ENCODE measurements around the gene C11orf21. TPM values are rescaled to one million over a fixed set of nuclear protein-coding genes. Genes with fewer than 3 reads are reported as not detected.

C11orf21 gene
- total and polyA plus RNA-seq, 2 donors (not counting 1 experiment from before 2014, with no cell fraction given) = under 0.01 TPM; not detected in 1

DNA sequence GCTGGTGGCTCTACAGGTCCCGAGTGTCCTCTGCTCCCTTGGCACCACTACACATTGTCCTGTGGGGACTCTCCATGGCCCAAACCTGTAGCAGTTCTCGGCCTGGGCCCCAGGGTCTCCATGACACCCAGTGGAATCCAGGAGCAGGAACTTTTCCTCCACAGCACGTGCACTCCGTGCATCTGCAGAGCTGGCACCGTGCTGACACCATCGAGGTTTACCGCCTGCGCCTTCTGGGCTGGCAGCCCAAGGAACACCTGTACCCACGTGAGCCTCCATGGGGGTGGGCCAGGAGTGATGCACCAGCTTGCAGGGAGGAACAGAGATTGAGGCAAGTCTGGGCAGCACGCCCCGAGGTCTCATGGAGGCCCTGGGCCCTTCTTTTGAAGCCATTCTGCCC is 25.3 kb upstream of the C11orf21 start:
- Histone ChIP-seq H3K27ac (ENCODE audit: insufficient read depth, low read length) (no peak overlapping the region), H2AFZ (ENCODE audit: low read length) (no peak overlapping the region), H4K20me1 (ENCODE audit: control insufficient read depth, extremely low read depth, insufficient read depth, low read length) (no peaks in the 10 kb centered on the region), H3K27me3 (ENCODE audit: control insufficient read depth, insufficient read depth, low read length) (no peaks in the 10 kb centered on the region), H3K4me3 (replicated peaks in 1 of 4; ENCODE audit: control extremely low read depth in 1 of 4, insufficient read depth in 1 of 4, low read depth in 3 of 4, low read length in 4 of 4) (no peak overlapping the region), H3K4me2 (ENCODE audit: extremely low read depth, insufficient read depth, low read length) (no peak overlapping the region), H3K4me1 (ENCODE audit: control insufficient read depth, extremely low read depth, insufficient read depth, low read length) (no peaks in the 10 kb centered on the region), H3K9me3 (ENCODE audit: control insufficient read depth, insufficient read depth, low read depth, low read length) (no peaks in the 10 kb centered on the region), H3K9ac (ENCODE audit: insufficient read depth, low read length) (no peak overlapping the region), H3K36me3 (ENCODE audit: control insufficient read depth, insufficient read depth, low read length) (no peaks in the 10 kb centered on the region), H3K79me2 (ENCODE audit: control insufficient read depth, insufficient read depth, low read length) (no peaks in the 10 kb centered on the region)
- no peak for DNase-seq (ENCODE audit: low read depth in 2 of 2)
- TF ChIP-seq EZH2 (IDR thresholded peaks at IDR 0.05; ENCODE audit: low read length, missing control alignments) = no peak
- TF ChIP-seq, protein P1, sequence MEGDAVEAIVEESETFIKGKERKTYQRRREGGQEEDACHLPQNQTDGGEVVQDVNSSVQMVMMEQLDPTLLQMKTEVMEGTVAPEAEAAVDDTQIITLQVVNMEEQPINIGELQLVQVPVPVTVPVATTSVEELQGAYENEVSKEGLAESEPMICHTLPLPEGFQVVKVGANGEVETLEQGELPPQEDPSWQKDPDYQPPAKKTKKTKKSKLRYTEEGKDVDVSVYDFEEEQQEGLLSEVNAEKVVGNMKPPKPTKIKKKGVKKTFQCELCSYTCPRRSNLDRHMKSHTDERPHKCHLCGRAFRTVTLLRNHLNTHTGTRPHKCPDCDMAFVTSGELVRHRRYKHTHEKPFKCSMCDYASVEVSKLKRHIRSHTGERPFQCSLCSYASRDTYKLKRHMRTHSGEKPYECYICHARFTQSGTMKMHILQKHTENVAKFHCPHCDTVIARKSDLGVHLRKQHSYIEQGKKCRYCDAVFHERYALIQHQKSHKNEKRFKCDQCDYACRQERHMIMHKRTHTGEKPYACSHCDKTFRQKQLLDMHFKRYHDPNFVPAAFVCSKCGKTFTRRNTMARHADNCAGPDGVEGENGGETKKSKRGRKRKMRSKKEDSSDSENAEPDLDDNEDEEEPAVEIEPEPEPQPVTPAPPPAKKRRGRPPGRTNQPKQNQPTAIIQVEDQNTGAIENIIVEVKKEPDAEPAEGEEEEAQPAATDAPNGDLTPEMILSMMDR (conservative IDR thresholded peaks at IDR 0.05 in 1 of 2, IDR thresholded peaks at IDR 0.05 in 1 of 2; ENCODE audit: low read depth in 1 of 2, low read length in 2 of 2) = no peak

DNA sequence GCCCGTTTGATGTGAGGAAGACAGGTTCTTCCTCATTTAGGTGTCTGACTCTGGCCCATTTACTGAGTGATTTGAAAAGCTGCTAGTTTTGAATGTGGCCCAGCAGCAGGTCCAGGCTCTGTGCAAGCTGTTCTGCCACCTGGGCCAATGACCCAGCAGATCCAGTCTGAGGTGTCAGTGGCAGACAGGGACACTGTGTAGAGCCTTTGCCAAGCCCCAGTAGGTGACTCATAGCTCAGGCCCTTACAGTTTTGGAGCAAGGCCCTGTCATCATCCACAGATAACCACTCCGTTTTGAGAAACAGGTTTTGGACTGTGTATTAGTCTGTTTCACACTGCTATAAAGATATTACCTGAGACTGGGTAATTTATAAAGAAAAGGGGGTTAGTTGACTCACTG is 24.0 kb upstream of the C11orf21 start:
- Histone ChIP-seq H3K4me3 (replicated peaks in 1 of 4; ENCODE audit: control extremely low read depth in 1 of 4, insufficient read depth in 1 of 4, low read depth in 3 of 4, low read length in 4 of 4) (no peak overlapping the region), H3K27me3 (ENCODE audit: control insufficient read depth, insufficient read depth, low read length) (no peaks in the 10 kb centered on the region), H3K9ac (ENCODE audit: insufficient read depth, low read length) (no peak overlapping the region), H3K79me2 (ENCODE audit: control insufficient read depth, insufficient read depth, low read length) (no peaks in the 10 kb centered on the region), H3K4me1 (ENCODE audit: control insufficient read depth, extremely low read depth, insufficient read depth, low read length) (no peaks in the 10 kb centered on the region), H4K20me1 (ENCODE audit: control insufficient read depth, extremely low read depth, insufficient read depth, low read length) (no peaks in the 10 kb centered on the region), H2AFZ (ENCODE audit: low read length) (no peak overlapping the region), H3K9me3 (ENCODE audit: control insufficient read depth, insufficient read depth, low read depth, low read length) (no peaks in the 10 kb centered on the region), H3K36me3 (ENCODE audit: control insufficient read depth, insufficient read depth, low read length) (no peaks in the 10 kb centered on the region), H3K27ac (ENCODE audit: insufficient read depth, low read length) (no peak overlapping the region), H3K4me2 (ENCODE audit: extremely low read depth, insufficient read depth, low read length) (no peak overlapping the region)
- TF ChIP-seq EZH2 (IDR thresholded peaks at IDR 0.05; ENCODE audit: low read length, missing control alignments) = no peak
- TF ChIP-seq, protein P1 (conservative IDR thresholded peaks at IDR 0.05 in 1 of 2, IDR thresholded peaks at IDR 0.05 in 1 of 2; ENCODE audit: low read depth in 1 of 2, low read length in 2 of 2) = no peak
- DNase-seq (ENCODE audit: low read depth in 2 of 2) = peak; percentile 29 to 58

DNA sequence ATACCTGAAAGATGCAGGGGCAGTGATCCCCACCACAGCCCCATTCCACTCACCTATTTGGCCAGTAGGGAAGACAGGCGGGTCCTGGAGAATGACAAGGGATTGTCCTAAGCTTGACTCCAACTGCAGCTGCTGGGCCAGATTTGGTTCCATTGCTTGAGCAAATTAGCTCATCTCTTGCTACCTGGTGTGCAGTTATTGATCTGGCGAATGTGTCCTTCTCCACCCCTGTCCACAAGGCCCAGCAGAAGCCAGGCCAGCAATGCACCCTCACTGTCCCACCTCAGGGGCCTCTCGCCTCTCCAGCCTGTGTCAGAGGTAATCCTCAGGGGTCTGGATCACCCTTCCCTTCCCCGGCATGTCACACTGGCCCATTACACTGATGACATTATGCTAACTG is 23.4 kb upstream of the C11orf21 start:
- Histone ChIP-seq H4K20me1 (ENCODE audit: control insufficient read depth, extremely low read depth, insufficient read depth, low read length) (no peaks in the 10 kb centered on the region), H3K27ac (ENCODE audit: insufficient read depth, low read length) (no peak overlapping the region), H3K27me3 (ENCODE audit: control insufficient read depth, insufficient read depth, low read length) (no peaks in the 10 kb centered on the region), H3K9me3 (ENCODE audit: control insufficient read depth, insufficient read depth, low read depth, low read length) (no peaks in the 10 kb centered on the region), H2AFZ (ENCODE audit: low read length) (no peak overlapping the region), H3K36me3 (ENCODE audit: control insufficient read depth, insufficient read depth, low read length) (no peaks in the 10 kb centered on the region), H3K4me1 (ENCODE audit: control insufficient read depth, extremely low read depth, insufficient read depth, low read length) (no peaks in the 10 kb centered on the region), H3K4me2 (ENCODE audit: extremely low read depth, insufficient read depth, low read length) (no peak overlapping the region), H3K9ac (ENCODE audit: insufficient read depth, low read length) (no peak overlapping the region), H3K4me3 (replicated peaks in 1 of 4; ENCODE audit: control extremely low read depth in 1 of 4, insufficient read depth in 1 of 4, low read depth in 3 of 4, low read length in 4 of 4) (no peak overlapping the region), H3K79me2 (ENCODE audit: control insufficient read depth, insufficient read depth, low read length) (no peaks in the 10 kb centered on the region)
- no peak for DNase-seq (ENCODE audit: low read depth in 2 of 2)
- no peak for TF ChIP-seq EZH2 (IDR thresholded peaks at IDR 0.05; ENCODE audit: low read length, missing control alignments)
- TF ChIP-seq, protein P1 (conservative IDR thresholded peaks at IDR 0.05 in 1 of 2, IDR thresholded peaks at IDR 0.05 in 1 of 2; ENCODE audit: low read depth in 1 of 2, low read length in 2 of 2) = no peak
